HepG2 (cell line): ENCODE data around the gene TFEB. TPM values are rescaled to one million over a fixed set of nuclear protein-coding genes. Genes with fewer than 3 reads are reported as not detected.

Experiments
- CC2D1A ChIP-seq: sonication (generic); formaldehyde crosslinking; IDR thresholded peaks from 2 replicates; pipeline ENCODE4 v1.8.1; 2023; ENCODE audit warnings: mild to moderate bottlenecking, missing genetic modification reagents
- FOXA1 ChIP-seq, 2 experiments: fragments of 450-650 bp in 1 of 2; sonication (generic) in 1 of 2; formaldehyde crosslinking in 1 of 2; IDR thresholded peaks; 2 replicates each; pipeline versions ENCODE4 v1.4.0 to v1.6.1; 2016 to 2020; ENCODE audit warnings: missing genetic modification reagents in 1 of 2
- FOXO4 ChIP-seq: sonication (generic); formaldehyde crosslinking; conservative IDR thresholded peaks from 2 replicates; pipeline ENCODE4 v1.8.1; 2023; ENCODE audit warnings: missing genetic modification reagents
- GFI1 ChIP-seq: sonication (generic); formaldehyde crosslinking; IDR thresholded peaks from 2 replicates; pipeline ENCODE4 v1.5.0; 2020; ENCODE audit warnings: missing genetic modification reagents, mild to moderate bottlenecking, borderline replicate concordance
- HNRNPUL1 ChIP-seq: fragments of 200-400 bp; formaldehyde crosslinking; IDR thresholded peaks from 2 replicates; pipeline ENCODE4 v1.6.1; 2017; ENCODE audit warnings: low read depth, mild to moderate bottlenecking, low read length, moderate library complexity
- IKZF5 ChIP-seq: IDR thresholded peaks from 2 replicates; pipeline ENCODE4 v1.6.1; 2018; ENCODE audit warnings: missing genetic modification reagents, mild to moderate bottlenecking, missing compliant biosample characterization
- POLR2AphosphoS2 ChIP-seq: IDR thresholded peaks from 2 replicates; pipeline ENCODE4 v1.6.1; 2011; ENCODE audit warnings: low read depth, low read length, improper control_type of control experiment
- SMAD3 ChIP-seq: sonication (generic); formaldehyde crosslinking; IDR thresholded peaks from 2 replicates; pipeline ENCODE4 v1.4.0; 2020; ENCODE audit warnings: missing genetic modification reagents
- SRSF1 ChIP-seq: fragments of 200-400 bp; formaldehyde crosslinking; optimal IDR thresholded peaks from 2 replicates; pipeline ENCODE3; 2017; ENCODE audit warnings: mild to moderate bottlenecking, low read depth, low read length, moderate library complexity
- ZC3H13 ChIP-seq: sonication (generic); formaldehyde crosslinking; IDR thresholded peaks from 2 replicates; pipeline ENCODE4 v1.8.1; 2023; ENCODE audit warnings: mild to moderate bottlenecking, missing genetic modification reagents, moderate library complexity
- ZFP36L2 ChIP-seq: sonication (generic); formaldehyde crosslinking; IDR thresholded peaks from 2 replicates; pipeline ENCODE4 v1.4.0; 2020; ENCODE audit warnings: missing genetic modification reagents
- ZKSCAN5 ChIP-seq: sonication (generic); formaldehyde crosslinking; IDR thresholded peaks from 2 replicates; pipeline ENCODE4 v1.5.1; 2020; ENCODE audit warnings: mild to moderate bottlenecking, missing genetic modification reagents
- ZNF264 ChIP-seq: sonication (generic); formaldehyde crosslinking; IDR thresholded peaks from 2 replicates; pipeline ENCODE4 v1.4.0; 2020; ENCODE audit warnings: missing genetic modification reagents
- ZNF30 ChIP-seq: sonication (generic); formaldehyde crosslinking; IDR thresholded peaks from 2 replicates; pipeline ENCODE4 v1.5.0; 2020; ENCODE audit warnings: mild to moderate bottlenecking, missing genetic modification reagents
- ZNF619 ChIP-seq: sonication (generic); formaldehyde crosslinking; IDR thresholded peaks from 2 replicates; pipeline ENCODE4 v1.4.0; 2020; ENCODE audit warnings: mild to moderate bottlenecking, missing genetic modification reagents
- ZNF687 ChIP-seq: sonication (generic); formaldehyde crosslinking; IDR thresholded peaks from 2 replicates; pipeline ENCODE4 v1.5.1; 2020; ENCODE audit warnings: mild to moderate bottlenecking, missing genetic modification reagents, moderate library complexity
- polyA plus RNA-seq, 8 experiments: library from polyadenylated mRNA; depleted of rRNA in 3 of 8; stranded (reverse) in 7 of 8; unstranded in 1 of 8; fragments of >200 nt; fragmentation: Illumina TruSeq in 4 of 8; extraction: Trizol in 4 of 8; gene quantifications; 2 replicates each; pipeline versions ENCODE4 v1.2.1 to v1.2.3, GENCODE V29; 2011 to 2016; ENCODE audit warnings: low read depth in 4 of 8, missing spikeins in 1 of 8, mixed read lengths in 1 of 8; ENCODE audit not compliant: insufficient read depth in 1 of 8
- total RNA-seq, 5 experiments: library from RNA; depleted of rRNA; stranded (reverse); fragments of >200 nt; fragmentation: Illumina TruSeq; extraction: Trizol; gene quantifications; 2 replicates each; pipeline ENCODE4 v1.2.3, GENCODE V29; 2016; ENCODE audit warnings: low read depth in 1 of 5

Gene TFEB
- total and polyA plus RNA-seq, 2 of the 13 experiments (the other 11 are each of a cell fraction or from before 2014, with no cell fraction given), result 13.3 to 18.7 TPM

- peak; percentile 75 for TF ChIP-seq ZNF687 (CRISPR knock-in tag)
- TF ChIP-seq HNRNPUL1, result no peak
- no peak for TF ChIP-seq ZKSCAN5 (CRISPR knock-in tag)
- no peak for TF ChIP-seq GFI1 (CRISPR knock-in tag)
- no peak for TF ChIP-seq CC2D1A (CRISPR knock-in tag)
- no peak for TF ChIP-seq POLR2AphosphoS2
- 0 out of 2 replicates have a peak, but pooled peaks have one; percentile 27 for TF ChIP-seq SMAD3 (CRISPR knock-in tag)
- peak; percentile 65; the same call in 1 of the 2 replicates for TF ChIP-seq IKZF5 (CRISPR knock-in tag)
- TF ChIP-seq ZNF619 (CRISPR knock-in tag), result 0 out of 2 replicates have a peak, but pooled peaks have one; percentile 11
- TF ChIP-seq FOXO4 (CRISPR knock-in tag), result no peak
- peak; percentile 63; the same call in 1 of the 2 replicates for TF ChIP-seq ZC3H13 (CRISPR knock-in tag)
- TF ChIP-seq ZFP36L2, result no peak
- TF ChIP-seq ZNF264 (CRISPR knock-in tag), result no peak
- no peak for TF ChIP-seq FOXA1 (IDR thresholded peaks at IDR 0.05)
- peak; percentile 43; the same call in 1 of the 2 replicates for TF ChIP-seq FOXA1 (CRISPR knock-in tag; IDR thresholded peaks at IDR 0.05)
- TF ChIP-seq SRSF1, result peak; percentile 69
- no peak for TF ChIP-seq ZNF30 (CRISPR knock-in tag)
Observed at GRCh38 chr6:41683523-41684310, 51.7 kb downstream of the TFEB start (continued).
